NAMALWA (cell line): Measurements from ENCODE around the gene SESTD1.
A peak's percentile ranks its signal among the peaks of the same experiment; 100 is the strongest.

Experiments
- DNase-seq: peaks from one replicate; pipeline ENCODE4 v3.0.0-alpha.2; 2015; ENCODE audit warnings: low spot score

SESTD1 gene

DNA sequence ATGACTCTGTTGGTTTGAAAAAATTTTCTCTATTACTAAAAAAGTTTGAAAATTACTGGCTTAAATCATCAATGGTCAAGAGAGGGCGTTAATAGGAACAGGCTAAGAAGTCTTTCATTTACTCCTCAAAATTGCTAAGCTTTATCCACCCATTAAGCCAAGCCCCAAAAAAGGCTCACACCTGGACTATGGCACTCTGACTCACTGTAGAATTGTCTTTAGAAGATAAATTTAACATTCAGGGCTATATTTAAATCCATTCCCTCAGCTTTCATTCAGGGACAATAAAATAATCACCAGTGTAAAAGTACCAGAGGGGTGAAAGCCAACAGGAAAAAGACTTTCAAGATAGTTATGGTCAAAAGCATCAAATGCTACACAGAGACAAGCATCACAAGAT is 80.0 kb downstream of the SESTD1 start:
- DNase-seq = no peak

DNA sequence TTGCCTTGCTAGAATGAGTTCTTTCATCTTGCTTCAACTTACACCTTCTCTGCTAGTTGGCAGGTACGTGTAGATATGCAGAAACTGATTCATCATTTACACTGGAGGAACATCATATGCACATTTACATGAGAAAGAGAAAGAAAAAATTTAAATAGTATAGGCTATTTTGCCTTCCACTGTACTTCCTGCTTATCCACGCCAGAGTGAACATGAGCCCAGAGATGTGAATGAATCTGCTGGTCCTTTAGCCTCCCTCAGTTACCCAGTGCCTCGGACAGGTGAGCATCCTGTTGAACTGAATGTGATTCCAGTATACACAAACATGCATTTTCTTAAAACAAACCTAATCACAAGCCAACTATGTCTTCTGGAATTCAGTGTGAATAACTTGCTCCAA is 83.6 kb downstream of the SESTD1 start:
- DNase-seq = no peak

DNA sequence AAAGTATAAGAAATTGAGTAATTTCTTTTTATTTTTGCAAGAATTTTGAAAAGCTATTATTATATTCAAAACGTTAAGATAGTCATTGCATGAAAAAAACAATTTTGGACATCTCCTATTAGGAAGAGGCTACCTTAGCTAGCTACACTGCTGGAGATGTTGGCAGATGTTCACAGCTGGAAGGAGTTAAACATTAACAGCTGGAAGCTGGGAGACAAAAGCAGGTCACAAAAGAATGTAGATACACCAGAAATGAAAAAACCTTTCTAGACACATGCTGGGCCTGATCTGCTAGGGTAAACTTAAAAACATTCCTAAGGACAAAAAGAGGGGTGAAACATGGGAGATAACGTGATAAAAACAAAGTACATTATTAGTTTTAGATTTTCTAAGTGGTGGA is 84.4 kb downstream of the SESTD1 start:
- DNase-seq = no peak

DNA sequence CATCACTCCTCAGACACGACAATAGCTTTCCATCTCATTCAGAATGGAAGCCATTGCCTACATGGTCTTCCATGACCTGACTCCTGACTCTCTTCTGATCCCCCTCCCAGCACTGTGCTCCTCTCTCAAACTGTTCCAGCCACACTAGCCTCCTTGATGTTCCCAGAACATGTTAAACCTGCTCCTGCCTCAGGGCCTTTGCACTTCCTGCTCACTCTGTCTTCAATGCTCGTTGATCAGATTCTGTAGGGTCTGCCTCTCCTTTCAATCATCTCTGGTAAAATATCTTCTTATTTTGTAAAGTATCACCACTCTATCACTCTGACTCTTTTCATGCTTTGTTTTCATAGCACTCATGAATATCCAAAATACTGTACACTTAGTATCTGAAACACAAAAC is 84.9 kb downstream of the SESTD1 start:
- no peak for DNase-seq

DNA sequence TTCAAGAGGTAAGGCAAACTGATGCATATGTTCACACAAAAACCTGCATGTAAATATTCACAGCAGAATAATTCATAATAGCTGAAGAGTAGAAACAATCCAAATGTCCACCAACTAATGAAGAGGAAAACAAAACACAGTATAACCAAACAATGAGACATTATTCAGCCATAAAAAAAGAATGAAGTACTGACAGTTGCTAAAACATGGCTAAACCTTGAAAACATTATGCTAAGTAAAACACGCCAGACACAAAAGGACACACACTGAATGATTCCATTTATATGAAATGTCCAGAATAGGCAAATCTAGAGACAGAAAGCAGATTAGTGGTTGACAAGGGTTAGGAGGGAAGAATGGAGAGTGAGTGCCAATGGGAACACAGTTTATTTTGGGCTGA is 86.9 kb downstream of the SESTD1 start:
- DNase-seq = no peak

- no peak for DNase-seq
Measured at GRCh38 chr2:179174240-179174639, 90.4 kb downstream of the SESTD1 start.

DNA sequence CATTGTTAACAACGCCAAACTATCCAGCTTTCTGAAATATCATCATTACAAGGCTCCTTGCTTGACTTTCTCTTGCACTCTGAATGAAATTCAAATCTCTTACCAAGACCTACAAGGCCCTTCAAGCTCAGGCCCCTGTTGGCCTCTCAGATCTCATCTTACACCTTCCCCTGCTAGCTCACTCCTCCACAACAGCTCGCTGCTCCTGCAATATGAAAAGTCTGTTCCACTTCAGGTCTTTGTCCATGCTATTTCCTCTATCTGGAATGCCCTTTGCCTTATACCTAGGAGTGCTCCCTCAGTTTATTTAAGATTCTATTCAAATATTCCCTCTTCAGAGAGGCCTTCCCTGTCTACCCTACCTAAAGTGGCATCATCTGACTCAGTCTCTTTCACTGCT is 91.7 kb downstream of the SESTD1 start:
- DNase-seq = no peak

DNA sequence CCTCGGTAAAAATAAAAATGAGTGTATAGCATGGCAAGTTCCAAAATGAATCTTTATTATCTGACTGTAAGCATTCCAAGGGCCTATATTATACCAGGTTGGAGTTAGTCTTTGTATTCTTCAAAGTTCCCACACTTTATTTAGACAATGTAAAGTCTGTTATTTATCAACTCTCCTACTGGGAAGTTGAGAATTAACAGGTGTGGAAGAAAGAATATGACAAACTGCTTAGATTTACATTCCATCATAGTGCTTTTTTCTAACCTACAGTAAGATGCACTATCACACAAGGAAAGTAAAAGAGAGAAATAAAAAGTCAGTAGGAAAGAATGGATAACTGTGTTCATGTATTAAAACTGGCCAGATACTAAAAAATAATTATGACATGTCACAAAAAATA is 93.3 kb downstream of the SESTD1 start:
- DNase-seq = no peak

GRCh38 chr2:179170901-179171300 is 93.7 kb downstream of the SESTD1 start:
- DNase-seq = peak; percentile 5

DNA sequence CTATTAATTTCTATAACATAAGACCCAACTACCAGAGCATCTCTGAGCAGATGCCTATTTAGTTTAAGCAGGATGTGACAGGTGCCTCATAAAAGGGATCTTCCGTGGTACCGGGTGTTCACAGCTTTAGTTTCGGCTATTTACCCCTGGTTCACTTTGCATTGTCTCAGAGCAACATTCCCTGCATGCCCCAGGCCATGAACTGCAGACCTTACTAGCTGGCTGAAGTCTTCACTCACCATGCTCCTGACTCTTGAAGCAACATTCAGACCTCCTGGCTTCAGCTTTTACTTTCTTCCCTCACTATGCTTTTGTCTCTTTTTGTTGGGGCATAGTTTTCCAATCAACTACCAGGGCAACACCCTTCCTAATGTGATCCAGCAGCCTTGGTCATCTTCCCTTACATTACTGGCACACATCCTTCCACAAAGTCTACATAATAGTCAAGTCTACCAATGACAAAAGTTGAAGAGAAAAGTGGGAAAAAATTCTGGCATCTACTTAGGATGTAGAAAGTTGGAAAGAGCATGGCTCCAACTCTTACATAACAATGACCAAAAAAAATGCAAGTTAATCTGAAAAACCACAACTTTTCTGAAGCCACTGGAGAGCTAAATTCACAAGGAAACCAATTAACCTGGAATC is 99.2 kb downstream of the SESTD1 start:
- DNase-seq = no peak

- no peak for DNase-seq
Measured at GRCh38 chr2:179141206-179141605, 123.4 kb downstream of the SESTD1 start.

DNA sequence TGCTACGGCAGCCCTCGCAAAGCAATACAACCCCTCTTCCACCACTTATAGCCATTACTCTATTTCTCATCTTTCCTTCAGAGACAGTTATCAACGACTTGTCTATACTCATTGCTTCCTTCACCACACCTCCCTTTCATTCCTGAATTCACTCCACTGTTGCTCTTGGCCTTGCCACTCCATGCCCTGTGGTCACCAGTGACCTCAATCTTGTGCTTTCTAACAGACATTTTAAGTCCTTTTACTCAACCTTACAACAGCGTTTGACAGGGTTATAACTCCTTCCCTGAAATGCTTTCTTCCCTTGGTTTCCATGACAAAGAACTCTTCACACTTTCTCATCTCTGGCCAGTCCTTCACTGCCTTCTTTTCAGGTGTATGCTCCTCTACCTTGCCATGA is 124.1 kb downstream of the SESTD1 start:
- no peak for DNase-seq

- no peak for DNase-seq
Measured at GRCh38 chr2:179139506-179139905, 125.1 kb downstream of the SESTD1 start.

GRCh38 chr2:179137200-179137759 is 127.4 kb downstream of the SESTD1 start:
- DNase-seq = peak; percentile 6

DNA sequence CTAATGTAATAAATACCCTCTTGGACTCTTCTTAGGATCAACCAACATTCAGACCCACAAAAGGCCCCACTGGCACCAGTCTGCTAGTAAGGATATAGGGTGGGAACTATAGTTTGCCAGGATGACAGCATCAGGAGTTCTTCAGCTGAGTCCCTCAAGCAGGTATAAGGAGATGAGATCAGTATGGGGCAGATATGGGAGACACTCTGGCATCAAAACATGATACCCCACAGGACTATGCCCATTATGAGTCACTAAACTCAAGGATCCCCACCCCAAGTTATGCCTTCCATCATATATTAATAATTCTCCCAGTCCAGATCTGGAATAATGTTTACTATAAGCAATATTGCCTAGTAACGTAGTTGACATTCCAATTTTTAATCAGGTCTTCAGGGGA is 131.6 kb downstream of the SESTD1 start:
- no peak for DNase-seq

GRCh38 chr2:179132076-179132475 is 132.6 kb downstream of the SESTD1 start:
- no peak for DNase-seq

- DNase-seq = no peak
Measured at GRCh38 chr2:179130560-179130959, 134.1 kb downstream of the SESTD1 start.

DNA sequence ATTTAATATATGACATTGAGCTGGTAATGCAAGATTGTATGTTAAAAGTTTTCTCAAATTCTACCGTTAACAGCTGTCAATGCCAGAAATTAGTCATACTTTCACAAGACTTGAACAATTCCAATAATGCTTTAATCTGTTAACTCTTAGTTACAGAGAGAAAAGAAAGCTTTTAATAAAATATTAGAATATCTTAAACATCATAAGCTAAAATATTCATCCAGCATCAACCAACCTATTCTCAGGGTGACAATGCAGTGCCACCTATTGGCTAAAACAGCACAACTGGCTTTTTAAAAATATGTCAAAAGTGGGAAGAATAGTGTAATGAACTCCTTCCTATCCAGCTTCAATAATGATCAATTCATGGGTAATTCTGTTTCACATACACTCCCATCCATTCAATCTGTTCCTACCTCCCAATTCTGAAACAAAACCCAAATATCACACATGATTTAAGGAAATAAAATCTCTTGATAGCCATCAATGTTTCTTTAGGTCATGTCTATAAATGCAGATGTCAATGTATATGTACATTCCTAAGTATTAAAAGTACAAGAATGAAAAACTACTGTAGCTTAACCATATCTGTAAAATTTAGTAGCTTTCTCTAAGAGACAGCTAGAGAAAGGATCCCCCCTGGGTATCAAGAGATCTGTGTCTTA is 134.9 kb downstream of the SESTD1 start:
- DNase-seq = peak; percentile 60

- DNase-seq = no peak
Measured at GRCh38 chr2:179125404-179125803, 139.2 kb downstream of the SESTD1 start.

DNA sequence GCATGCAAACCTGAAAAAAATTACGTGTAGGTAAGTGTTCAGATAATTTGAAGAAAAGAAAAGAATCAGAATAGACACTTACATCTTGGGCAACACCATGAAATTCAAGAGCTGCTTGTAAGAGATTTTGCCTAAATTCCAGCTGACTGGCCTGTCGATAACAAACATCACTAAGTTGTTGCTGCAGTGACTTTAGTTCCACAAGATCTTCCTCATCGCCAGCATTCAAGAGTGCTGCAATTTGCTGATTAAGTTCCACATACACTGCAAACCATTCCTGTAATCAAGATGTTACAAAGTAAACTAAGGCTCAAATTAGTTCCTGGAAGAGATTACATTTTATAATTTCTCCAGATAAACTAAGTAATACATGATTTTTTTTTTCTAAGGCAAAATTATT is 140.3 kb downstream of the SESTD1 start:
- no peak for DNase-seq

GRCh38 chr2:179123272-179123662 is 141.4 kb downstream of the SESTD1 start:
- DNase-seq = no peak

DNA sequence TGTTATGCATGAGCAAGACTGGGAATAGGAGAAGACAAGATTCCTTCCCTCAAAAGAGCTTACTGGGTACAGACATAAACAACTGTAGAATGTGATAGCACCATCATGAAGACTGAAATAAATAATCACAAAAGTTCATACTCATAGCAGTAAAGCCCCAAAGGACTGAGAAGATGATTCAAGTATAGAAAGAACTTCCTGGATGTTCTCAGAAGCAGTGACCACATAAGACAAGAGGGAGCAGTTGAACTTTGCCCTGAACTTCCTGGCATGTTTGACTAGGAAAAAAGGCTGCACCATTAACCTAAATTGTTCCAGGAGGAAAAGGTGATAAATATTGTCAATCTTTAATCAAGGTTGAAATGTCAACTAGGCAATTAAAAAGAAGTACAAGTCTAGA is 156.9 kb downstream of the SESTD1 start:
- DNase-seq = no peak

- DNase-seq = peak; percentile 66
Measured at GRCh38 chr2:179106676-179107428, 157.8 kb downstream of the SESTD1 start.
